Neural crest cell (in vitro differentiated cells): ENCODE measurements around the gene LRRC59. TPM values are rescaled to one million over a fixed set of nuclear protein-coding genes. Genes with fewer than 3 reads are reported as not detected.
"Not testable (repeated sequence)": the region's sequence is repeated elsewhere in the genome, so short reads cannot be mapped to it uniquely, and the experiment has no call there.

Experiments
- DNase-seq: peaks from one replicate; pipeline ENCODE4 v3.0.0; 2021; ENCODE audit warnings: low read depth, mixed read lengths, low spot score
- H3K27ac Mint-ChIP-seq: one replicate; pipeline ENCODE4 v1.8.0; 2021; ENCODE audit warnings: mild to moderate bottlenecking, mixed read lengths; ENCODE audit not compliant: unreplicated experiment
- H3K27me3 Mint-ChIP-seq: 2 replicates; pipeline ENCODE4 v1.8.0; 2021; ENCODE audit warnings: low read depth, mild to moderate bottlenecking, mixed read lengths
- H3K36me3 Mint-ChIP-seq: 2 replicates; pipeline ENCODE4 v1.8.0; 2021; ENCODE audit warnings: low read depth, mild to moderate bottlenecking, mixed read lengths
- H3K4me1 Mint-ChIP-seq: 2 replicates; pipeline ENCODE4 v1.8.0; 2021; ENCODE audit warnings: mixed read lengths
- H3K4me3 Mint-ChIP-seq: one replicate; pipeline ENCODE4 v1.8.0; 2021; ENCODE audit warnings: mild to moderate bottlenecking, mixed read lengths
- H3K9me3 Mint-ChIP-seq: 2 replicates; pipeline ENCODE4 v1.8.0; 2021; ENCODE audit warnings: mixed read lengths
- total RNA-seq: library from RNA; stranded (reverse); gene quantifications from 2 replicates; pipeline ENCODE4 v1.2.1, GENCODE V29; 2021
- TF ChIP-seq, protein P1 (sequence below): fragments of 200-600 bp; sonication (generic); conservative IDR thresholded peaks from 2 replicates; pipeline ENCODE4 v1.5.0; 2021; ENCODE audit warnings: antibody characterized with exemption, mild to moderate bottlenecking

LRRC59 gene
- total RNA-seq, 1 donor from 2014 or later = 92.7 TPM

DNA sequence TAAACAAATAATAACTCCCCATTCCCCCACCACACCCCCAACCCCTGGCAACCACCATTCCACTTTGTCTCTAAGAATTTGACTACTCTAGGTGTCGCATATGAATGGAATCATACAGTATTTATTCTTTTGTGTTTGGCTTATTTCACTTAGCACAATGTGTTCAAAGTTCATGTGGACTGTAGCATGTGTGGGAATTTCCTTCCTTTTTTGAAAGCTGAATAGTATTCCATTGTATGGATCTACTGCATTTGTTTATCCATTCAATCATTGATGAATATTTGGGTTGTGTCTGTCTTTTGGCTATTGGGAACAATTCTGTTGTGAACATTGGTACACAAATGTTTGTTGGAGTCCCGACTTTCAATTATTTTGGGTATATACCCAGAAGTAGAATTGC, 25.4 kb upstream of the LRRC59 start:
- H3K9me3 Mint-ChIP-seq = peaks cover 11% of the 10 kb centered on the region
- TF ChIP-seq, protein P1, sequence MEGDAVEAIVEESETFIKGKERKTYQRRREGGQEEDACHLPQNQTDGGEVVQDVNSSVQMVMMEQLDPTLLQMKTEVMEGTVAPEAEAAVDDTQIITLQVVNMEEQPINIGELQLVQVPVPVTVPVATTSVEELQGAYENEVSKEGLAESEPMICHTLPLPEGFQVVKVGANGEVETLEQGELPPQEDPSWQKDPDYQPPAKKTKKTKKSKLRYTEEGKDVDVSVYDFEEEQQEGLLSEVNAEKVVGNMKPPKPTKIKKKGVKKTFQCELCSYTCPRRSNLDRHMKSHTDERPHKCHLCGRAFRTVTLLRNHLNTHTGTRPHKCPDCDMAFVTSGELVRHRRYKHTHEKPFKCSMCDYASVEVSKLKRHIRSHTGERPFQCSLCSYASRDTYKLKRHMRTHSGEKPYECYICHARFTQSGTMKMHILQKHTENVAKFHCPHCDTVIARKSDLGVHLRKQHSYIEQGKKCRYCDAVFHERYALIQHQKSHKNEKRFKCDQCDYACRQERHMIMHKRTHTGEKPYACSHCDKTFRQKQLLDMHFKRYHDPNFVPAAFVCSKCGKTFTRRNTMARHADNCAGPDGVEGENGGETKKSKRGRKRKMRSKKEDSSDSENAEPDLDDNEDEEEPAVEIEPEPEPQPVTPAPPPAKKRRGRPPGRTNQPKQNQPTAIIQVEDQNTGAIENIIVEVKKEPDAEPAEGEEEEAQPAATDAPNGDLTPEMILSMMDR = no peak
- peaks cover 8% of the 10 kb centered on the region for H3K36me3 Mint-ChIP-seq
- peaks cover 25% of the 10 kb centered on the region for H3K4me1 Mint-ChIP-seq
- H3K27me3 Mint-ChIP-seq = peaks cover 2% of the 10 kb centered on the region
- no peak overlapping the region for H3K4me3 Mint-ChIP-seq
- H3K27ac Mint-ChIP-seq = no peak overlapping the region
- DNase-seq = no peak

DNA sequence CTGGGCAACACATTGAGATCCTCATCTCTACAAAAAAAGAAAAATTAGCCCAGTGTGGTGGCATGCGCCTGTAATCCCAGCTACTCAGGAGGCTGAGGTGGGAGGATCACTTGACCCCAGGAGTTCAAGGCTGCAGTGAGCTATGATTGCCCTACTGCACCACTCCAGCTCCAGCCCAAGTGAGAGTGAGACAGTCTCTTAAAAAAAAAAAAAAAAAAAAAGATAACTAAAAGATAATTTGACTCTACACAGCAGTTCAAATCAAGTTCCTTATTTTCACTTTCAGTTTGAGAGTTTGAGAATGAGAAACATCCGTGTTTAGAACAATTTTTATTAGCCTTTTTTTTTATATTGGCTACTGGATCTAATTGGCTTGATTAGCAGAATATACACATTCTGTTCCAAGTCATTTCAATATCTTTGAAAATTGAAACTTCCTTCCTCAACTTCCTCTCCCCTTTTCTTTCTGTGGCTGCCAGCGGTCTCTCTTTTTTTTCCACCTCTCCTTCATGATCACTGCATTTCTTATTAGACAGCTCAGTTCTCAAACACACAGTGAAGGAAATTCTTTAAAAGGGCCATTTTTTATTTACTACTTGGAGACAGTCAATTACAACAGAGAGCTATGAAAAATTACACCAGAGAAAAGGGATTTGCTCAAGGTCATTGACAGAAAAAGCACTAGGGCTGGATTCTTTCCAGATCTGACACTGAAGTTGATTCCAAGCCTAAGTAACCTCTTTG, 24.2 kb upstream of the LRRC59 start:
- H3K4me3 Mint-ChIP-seq = no peak overlapping the region
- peaks cover 12% of the 10 kb centered on the region for H3K4me1 Mint-ChIP-seq
- H3K27ac Mint-ChIP-seq = no peak overlapping the region
- peaks cover 5% of the 10 kb centered on the region for H3K27me3 Mint-ChIP-seq
- H3K9me3 Mint-ChIP-seq = peaks cover 11% of the 10 kb centered on the region
- peaks cover 8% of the 10 kb centered on the region for H3K36me3 Mint-ChIP-seq
- DNase-seq = no peak
- TF ChIP-seq, protein P1 = no peak

DNA sequence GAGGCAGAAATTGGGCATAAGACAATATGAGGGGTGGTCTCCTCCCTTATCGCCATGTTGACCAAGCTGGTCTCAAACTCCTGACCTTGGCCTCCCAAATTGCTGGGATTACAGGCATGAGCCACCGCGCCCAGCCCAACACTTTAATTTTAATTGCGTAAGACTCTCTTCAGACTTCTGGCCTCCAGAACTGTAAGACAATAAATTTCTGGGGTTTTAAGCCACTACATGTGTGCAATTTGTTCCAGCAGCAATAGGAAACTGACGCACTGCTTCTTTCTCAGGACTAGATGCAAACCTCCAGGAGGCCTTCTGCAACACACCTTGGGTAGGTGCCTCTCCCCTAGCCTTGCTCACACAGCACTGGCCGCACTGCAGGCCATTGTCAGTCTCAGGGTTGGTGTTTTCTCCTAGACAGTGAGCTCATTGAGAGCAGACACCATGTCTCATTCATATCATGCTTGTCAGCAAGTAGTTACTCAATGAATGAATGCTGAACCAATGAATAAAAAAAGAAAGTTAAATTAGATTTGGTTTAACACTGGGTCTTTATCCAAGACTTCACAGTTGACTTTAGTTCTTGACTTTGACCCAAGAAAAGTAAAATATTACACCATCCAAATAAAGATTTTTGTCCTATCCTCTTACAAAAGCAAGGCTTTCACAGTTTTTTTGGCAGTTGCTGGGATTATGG, 23.2 kb upstream of the LRRC59 start:
- DNase-seq = no peak
- peaks cover 8% of the 10 kb centered on the region for H3K36me3 Mint-ChIP-seq
- H3K27ac Mint-ChIP-seq = no peak overlapping the region
- H3K9me3 Mint-ChIP-seq = peaks cover 11% of the 10 kb centered on the region
- no peak overlapping the region for H3K4me3 Mint-ChIP-seq
- H3K27me3 Mint-ChIP-seq = peaks cover 5% of the 10 kb centered on the region
- TF ChIP-seq, protein P1 = no peak
- peaks cover 8% of the 10 kb centered on the region for H3K4me1 Mint-ChIP-seq

DNA sequence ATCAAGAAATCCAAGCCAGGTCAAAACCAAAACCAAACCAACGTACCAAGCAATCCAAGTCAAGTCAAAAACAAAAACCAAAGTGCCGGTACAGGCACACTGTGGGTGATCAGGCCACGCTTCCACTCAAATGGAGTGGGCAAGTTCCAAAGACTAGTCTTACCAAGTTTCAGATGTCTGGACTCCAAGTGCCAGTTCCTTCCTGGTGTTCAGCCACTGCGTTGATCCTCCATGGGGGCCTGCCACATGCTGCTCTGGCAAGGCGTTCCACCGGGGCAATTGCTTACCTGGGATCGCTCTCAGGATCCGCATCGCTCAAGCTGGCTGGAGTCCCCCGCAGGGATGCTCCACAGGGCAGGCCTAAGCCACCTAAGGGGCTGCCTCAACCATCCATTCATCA, 22.3 kb upstream of the LRRC59 start:
- H3K4me1 Mint-ChIP-seq, DNase-seq, H3K27me3 Mint-ChIP-seq, H3K36me3 Mint-ChIP-seq, H3K27ac Mint-ChIP-seq, H3K4me3 Mint-ChIP-seq: not testable (repeated sequence)
- peaks cover 11% of the 10 kb centered on the region for H3K9me3 Mint-ChIP-seq

DNA sequence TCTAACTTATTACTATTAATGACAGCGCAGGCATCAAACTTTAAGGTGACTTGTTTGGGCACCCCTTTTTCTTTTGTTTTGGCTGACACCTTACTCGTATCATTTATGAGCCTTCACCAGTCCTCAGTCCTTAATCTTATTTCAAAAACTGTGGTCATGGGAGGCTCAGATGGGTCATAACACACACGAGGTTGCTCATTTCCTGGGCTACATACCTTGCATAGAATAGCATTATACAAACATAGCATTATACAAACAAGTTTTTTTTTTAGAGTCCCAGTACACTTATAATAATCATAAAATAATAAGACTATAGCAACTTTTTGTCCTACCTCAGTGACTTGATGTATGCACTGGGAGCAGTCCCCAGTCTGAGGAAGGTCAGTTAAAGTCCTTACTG, 17.5 kb upstream of the LRRC59 start:
- Mint-ChIP-seq H3K4me1 (no peaks in the 10 kb centered on the region), H3K9me3 (peaks cover 7% of the 10 kb centered on the region), H3K36me3 (peaks cover 6% of the 10 kb centered on the region), H3K4me3 (no peak overlapping the region), H3K27ac (no peak overlapping the region), H3K27me3 (peaks cover 33% of the 10 kb centered on the region)
- TF ChIP-seq, protein P1 = no peak
- DNase-seq = no peak

DNA sequence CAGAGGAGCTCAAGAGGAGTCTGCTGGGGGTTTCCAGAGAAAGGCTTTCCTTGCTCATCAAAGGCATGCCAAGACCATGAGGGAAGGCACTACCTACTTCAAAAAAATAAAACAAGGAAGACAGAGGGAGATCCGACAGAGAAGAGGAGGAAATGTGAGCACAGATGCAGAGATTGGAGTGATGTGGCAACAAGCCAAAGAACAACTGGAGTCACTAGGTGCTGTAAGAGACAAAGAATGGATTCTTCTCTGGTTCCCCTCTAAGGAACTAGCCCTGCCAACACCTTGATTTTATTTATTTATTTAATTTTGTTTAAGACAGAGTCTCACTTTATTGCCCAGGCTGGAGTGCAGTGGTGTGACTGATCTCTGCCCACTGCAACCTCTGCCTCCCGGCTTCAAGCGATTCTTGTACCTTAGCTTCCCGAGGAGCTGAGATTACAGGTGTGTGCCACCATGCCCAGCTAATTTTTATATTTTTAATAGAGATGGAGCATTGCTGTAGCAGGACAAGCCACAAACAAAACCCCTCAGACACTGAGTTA, 14.9 kb upstream of the LRRC59 start:
- Mint-ChIP-seq H3K27ac (no peak overlapping the region), H3K36me3 (no peaks in the 10 kb centered on the region), H3K4me1 (no peaks in the 10 kb centered on the region), H3K9me3 (peaks cover 2% of the 10 kb centered on the region), H3K27me3 (peaks cover 32% of the 10 kb centered on the region), H3K4me3 (no peak overlapping the region)
- TF ChIP-seq, protein P1 = no peak
- no peak for DNase-seq
